Hypothalamus (tissue), 51 donors: ENCODE results near the gene EHBP1.

Experiments used
- DNase-seq, 51 donors: peaks; one replicate each; lab custom pipeline; 2025; lab: John Stamatoyannopoulos, UW

Gene EHBP1

GRCh38 chr2:62812921-62813825 is 107.7 kb downstream of the EHBP1 start:
- no peak for DNase-seq

DNA sequence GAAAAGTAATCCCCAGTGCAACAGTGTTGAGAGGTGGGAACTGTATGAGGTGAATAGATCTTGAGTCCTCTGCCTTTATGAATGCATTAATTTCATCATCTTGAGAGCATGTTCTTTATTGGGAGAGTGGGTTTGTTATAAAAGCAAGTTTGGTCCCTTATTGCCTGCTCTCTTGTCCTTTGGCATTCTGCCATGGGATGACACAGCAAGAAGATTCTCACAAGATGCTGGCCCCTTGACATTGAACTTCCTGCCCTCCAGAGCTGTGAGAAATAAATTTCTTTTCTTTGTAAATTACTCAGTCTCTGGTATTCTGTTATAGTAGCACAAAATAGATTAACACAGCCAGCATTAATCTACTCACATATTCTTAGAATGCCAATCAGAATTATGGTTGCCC is 108.6 kb downstream of the EHBP1 start:
- no peak for DNase-seq

DNA sequence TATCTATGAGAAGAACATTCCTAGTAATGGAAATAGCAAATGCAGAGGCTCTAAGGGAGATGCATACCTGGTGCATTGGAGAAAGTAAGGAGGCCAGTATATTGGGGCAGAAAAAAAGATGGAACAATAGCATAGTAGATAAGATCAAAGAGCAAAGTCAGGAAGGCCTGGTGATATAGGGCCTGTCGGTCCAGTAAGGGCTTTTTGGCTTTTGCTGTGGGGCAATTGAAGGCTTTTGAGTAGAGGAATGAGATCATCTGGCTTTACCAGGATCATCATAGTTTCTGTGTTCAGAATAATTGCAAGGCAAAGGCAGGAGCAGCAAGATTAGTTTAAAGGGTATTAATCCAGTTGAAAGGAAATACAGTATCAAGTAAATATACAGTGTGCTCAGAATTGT is 111.8 kb downstream of the EHBP1 start:
- DNase-seq = no peak

- DNase-seq = no peak
Observed at GRCh38 chr2:62817995-62818713, 112.6 kb downstream of the EHBP1 start.

- DNase-seq = no peak
Observed at GRCh38 chr2:62822549-62822948, 117.0 kb downstream of the EHBP1 start.

DNA sequence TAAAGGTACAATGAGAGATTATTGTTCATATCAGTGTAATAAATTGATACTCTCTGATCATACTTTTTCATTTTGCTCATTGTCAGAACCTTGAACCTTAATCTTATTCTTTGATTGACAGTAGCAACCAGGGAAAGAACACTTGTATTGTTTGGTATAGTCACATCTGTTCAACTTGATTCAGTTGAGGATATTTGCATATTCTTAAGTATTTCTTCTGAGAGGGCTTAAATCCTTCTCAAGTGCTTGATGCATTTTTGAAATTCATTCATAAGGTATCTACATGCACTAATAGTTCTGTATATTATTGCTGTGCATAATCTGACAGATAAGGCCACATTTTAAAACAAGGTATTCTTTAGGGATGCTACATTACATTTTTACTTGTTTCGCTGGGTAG is 118.9 kb downstream of the EHBP1 start:
- no peak for DNase-seq

DNA sequence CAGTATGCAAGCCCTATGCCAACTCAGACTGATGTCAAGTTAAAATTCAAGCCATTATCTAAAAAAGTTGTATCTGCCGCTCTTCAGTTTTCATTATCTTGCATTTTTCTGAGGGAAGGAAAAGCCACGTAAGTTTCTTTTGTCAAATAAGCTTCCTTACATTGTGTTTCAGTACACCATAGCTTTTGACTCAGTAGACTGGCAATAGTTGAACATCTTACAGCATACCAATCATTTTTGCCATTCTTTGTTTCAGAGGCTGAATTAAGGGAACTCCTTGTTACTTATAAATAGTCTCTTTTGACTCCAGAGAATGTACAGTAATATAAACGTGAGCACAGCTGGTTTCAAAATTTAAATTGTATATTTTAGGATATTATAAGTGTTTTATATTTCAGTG is 120.6 kb downstream of the EHBP1 start:
- no peak for DNase-seq

- DNase-seq = no peak
Observed at GRCh38 chr2:62826953-62827675, 121.6 kb downstream of the EHBP1 start.

- DNase-seq = no peak
Observed at GRCh38 chr2:62831729-62832128, 126.2 kb downstream of the EHBP1 start.

GRCh38 chr2:62844311-62845090 is 139.0 kb downstream of the EHBP1 start:
- DNase-seq = no peak

- no peak for DNase-seq
Observed at GRCh38 chr2:62845256-62845655, 139.7 kb downstream of the EHBP1 start.

GRCh38 chr2:62852254-62852653 is 146.7 kb downstream of the EHBP1 start:
- no peak for DNase-seq

GRCh38 chr2:62854600-62855514 is 149.3 kb downstream of the EHBP1 start:
- DNase-seq = no peak

DNA sequence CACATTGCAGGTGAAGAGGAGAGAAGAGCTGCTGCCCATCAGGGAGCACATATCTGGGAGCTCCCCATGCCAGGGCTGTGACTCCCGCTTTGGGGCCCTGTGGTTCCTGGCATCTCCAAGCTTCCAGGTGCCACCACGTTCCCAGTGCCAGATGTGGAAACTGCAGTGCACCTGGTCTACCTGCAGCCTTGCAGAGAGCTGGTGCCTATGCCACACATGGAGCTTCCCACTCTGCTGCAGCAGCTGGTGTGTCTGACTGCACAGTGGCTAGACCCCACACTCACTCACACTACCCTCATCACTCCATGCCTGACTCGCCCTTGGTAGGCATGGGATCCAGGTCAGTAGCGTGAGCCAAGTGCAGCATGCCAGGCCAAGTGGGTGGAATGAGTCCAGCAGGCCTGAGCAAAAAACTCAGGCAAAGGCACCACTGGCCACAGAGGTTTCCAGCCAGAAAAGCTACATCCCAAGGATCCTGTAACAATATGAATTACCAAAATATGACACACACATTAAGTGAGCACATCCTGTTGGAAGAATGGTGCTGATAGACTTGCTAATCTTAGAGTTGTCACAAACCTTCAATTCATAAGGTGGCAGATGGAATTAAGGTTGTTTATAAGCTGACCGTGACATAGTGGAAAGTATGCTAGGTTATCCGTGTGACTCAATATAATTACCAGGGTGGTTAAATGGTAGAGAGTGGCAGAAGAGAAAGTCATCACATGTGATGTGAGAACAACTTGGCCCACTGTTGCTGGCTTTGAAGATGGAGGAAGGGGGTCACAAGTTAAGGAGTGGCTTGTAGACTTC is 150.9 kb downstream of the EHBP1 start:
- no peak for DNase-seq

- no peak for DNase-seq
Observed at GRCh38 chr2:62857139-62857931, 151.8 kb downstream of the EHBP1 start.

- no peak for DNase-seq
Observed at GRCh38 chr2:62858231-62858832, 152.8 kb downstream of the EHBP1 start.

- no peak for DNase-seq
Observed at GRCh38 chr2:62868947-62869346, 163.4 kb downstream of the EHBP1 start.
